Medulla oblongata (tissue), 1 donor: ENCODE measurements around the gene TMEM218.
A peak's percentile ranks its signal among the peaks of the same experiment; 100 is the strongest.

Experiments used
- DNase-seq: peaks from one replicate; pipeline ENCODE4 v3.0.0-alpha.2; 2015; ENCODE audit errors: extremely low spot score

TMEM218 gene

DNA sequence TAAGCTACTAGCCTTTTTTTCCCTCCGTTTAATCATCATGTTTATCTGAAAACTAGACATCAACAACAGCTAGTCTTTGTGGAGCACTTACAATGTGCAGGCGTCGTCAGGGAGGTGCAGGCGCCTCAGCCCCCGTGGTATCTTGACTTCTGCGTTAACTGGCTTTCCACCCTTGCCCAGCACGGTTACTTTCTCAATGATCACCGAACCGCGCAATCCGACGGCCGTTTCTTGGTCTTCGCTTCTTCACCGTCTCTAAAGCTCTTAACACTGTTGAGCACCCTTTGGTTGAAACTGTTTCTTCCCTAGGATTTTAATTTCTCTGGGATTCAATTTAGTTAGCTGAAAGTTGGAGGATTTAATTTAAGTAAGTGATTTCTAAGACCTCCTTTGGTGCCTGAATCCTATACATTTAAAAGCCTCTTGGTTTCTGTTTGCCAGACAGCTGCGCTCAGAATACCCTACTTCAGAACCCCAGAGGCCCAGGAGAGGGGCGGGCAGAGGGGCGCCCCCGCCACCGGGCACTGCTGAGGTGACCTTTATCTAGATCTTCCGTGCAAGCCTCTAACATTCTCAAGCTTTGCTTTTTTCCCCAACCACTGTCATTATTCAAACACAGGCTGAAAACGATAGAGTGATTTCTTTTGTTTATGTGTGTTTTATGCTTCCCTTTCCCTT lies 18.0 kb upstream of the TMEM218 start:
- no peak for DNase-seq

DNA sequence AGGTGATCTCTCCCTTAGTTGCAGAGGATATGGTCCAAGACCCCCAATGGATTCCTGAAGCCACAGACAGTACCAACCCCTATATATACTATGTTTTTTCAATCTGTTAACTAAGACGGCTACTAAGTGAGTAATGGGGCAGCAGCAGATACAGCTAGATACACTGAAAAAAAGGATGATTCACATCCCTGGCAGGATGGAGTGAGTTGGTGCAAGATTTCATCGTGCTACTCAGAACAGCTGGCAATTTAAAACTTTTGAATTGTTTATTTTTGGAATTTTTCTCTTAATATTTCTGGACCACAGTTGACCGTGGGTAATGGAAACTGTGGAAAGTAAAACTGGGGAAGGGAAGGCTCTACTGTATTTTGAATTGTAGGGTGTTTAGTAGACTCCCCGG lies 17.0 kb upstream of the TMEM218 start:
- no peak for DNase-seq

DNA sequence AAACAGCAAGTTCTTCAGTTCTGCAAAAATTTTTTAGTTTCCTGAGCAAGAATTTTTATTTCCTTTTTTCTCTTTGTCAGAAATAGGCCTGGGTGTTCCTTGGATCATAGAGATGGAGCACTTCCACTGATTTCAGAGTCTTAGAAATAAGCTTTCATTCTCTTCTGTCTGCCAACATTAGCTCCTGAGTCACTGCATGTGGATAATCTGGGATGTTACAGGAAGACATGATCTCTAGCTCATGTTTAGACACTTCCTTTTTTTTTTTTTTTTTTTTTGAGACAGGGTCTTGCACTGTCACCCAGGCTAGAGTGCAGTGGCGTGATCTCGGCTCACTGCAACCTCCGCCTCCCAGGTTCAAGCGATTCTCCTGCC lies 13.2 kb upstream of the TMEM218 start:
- peak; percentile 20 for DNase-seq

- peak; percentile 75 for DNase-seq
Measured at GRCh38 chr11:125123947-125124617, 12.7 kb upstream of the TMEM218 start.

DNA sequence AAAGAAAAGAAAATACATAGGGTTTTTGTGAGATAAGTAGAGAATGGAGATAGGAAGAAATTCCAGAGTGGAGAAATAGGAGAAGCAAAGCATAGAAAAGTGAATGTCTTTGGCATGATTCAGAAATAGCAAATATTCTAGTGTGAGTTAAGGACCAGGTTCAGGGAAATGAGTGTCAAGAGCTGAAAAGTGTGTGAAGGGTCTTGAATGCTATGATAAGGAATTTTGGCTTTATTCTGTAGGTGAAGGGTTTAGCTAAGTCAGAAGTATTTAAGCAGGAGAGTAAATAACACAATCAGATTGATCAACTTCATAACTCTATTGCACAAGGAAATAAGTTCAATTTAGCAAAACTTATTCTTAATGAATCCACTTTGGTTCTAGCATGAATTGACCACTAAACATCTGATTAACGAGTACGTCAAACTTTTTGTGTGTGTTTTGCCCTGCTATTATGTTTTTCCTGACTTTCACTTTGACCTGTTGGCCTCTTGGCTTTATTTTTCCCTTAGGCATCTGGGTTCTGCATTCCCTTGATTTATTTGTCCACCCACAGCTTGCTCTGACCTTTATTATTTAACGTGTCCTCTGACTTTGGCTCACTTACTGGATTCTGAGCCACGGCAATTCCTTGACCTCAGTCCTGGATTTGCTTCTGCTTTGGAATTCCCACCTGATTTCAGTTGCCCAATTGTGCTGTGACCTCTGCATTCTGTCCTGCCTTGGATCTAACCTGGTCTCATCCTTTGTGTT lies 11.9 kb upstream of the TMEM218 start:
- no peak for DNase-seq

- DNase-seq = no peak
Measured at GRCh38 chr11:125117429-125117828, 6.0 kb upstream of the TMEM218 start.

DNA sequence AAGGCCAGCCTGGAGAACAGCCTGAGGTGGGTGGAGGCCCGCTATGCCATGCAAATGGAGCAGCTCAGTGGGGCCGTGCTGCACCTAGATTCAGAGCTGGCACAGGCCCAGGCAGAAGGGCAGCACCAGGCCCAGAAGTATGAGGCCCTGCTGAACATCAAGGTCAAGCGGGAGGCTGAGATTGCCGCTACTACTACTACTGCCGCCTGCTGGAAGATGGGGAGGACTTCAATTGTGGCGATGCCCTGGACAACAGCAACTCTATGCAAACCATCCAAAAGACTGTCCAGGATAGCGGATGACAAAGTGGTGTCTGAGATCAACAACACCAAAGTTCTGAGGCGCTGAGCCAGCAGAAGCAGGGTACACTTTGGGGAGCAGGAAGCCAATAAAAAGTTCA lies 3.1 kb upstream of the TMEM218 start:
- DNase-seq = no peak

DNA sequence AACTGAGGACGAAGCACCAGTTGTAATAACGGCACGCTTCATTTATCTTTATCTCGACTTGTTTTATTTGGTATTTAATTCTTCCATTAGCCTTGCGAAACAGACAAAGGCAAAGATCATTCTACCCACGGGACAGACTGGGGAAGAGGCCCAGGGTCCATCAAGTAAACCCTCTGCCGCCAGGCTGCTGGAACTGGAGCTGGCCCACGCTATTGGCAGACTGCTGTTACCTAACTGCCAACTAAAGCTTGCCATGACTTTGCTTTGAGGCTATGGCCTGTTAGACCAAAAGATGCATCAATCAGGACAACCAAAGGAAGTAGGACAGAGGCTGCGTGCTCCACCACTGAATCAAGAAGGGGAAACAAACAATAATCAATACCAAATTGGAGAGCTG lies 780 bp upstream of the TMEM218 start:
- DNase-seq = peak; percentile 39

- no peak for DNase-seq
Measured at GRCh38 chr11:125111001-125111342, 454 bp downstream of the TMEM218 start.

GRCh38 chr11:125110506-125110905 lies 920 bp downstream of the TMEM218 start:
- no peak for DNase-seq

GRCh38 chr11:125108469-125108868 lies 3.0 kb downstream of the TMEM218 start:
- no peak for DNase-seq

DNA sequence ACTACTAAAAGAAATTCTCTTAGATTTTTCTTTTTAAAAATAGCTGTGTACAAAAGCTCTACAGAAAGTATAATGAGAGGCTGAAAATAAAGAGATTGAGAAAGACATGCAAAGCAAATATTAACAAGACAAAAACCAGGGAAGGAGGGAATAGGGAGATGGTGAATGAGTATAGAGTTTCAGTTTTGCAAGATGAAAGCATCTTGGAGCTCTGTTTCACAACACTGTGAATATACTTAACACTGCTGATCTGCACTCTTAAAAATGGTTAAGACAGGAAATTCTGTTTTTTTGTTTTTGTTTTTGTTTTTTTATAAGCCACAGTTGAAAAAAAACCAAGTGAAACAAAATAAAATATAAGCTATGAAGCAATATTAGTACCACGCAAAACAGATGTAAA lies 5.5 kb downstream of the TMEM218 start:
- no peak for DNase-seq

DNA sequence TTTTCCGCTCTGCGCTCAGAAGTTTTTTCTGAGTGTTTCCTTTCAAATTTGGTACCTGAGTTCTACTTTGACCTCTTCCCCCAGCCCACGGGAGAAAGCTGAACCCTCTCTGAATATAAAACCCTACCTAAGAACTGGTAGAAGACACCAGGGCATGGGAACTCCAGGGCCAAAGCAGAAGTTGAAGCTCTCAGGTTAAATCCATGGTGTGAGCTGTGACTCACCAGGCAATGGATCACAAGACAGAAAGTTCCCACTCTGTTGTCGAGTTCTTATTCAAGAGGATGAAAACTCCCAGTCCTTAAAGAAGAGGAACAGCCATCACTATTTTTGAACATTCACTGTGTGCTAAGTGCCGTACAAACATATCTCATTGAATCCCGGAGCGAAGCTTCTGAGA lies 8.9 kb downstream of the TMEM218 start:
- DNase-seq = peak; percentile 63

GRCh38 chr11:125102025-125102424 lies 9.4 kb downstream of the TMEM218 start:
- DNase-seq = no peak

DNA sequence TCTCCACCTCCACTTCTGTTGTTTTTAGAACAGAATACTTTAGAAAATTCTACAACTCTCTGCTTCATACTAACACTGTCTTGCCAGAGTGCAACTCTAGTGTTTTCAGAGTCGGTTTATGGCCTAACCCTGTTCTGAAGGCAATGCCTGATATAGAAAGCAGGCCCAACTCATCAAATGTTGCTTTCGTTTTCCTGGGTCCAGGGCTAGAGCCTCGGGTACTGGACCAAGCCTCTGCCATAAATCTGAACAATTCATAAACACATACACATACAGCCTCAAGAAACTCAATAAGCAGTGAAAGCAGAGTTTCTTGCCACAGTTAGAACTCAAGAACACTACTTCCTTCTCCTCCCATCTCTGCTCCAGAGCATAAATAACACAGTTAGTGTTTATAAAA lies 9.8 kb downstream of the TMEM218 start:
- DNase-seq = no peak

DNA sequence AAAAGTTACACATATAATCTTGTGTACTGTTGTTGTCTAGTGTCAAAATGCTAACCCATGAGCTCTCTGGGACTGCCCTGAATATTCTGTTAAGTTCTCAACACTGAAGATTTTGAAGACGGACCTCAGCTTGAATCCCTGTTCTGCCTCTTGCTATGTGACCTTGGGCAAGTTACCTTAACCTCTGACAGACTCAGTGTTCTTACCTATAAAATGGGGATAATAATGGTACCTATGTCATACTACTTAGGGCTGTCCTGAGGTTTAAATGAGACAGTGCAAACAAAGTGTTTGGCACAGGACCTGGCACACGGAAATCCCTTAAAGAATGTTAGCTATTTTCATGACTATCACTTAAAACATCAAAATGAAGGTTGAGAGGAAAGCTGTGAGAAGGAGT lies 11.3 kb downstream of the TMEM218 start:
- DNase-seq = no peak

GRCh38 chr11:125094731-125095130 lies 16.7 kb downstream of the TMEM218 start:
- no peak for DNase-seq

GRCh38 chr11:125093502-125093901 lies 17.9 kb downstream of the TMEM218 start:
- no peak for DNase-seq

GRCh38 chr11:125092669-125093068 lies 18.8 kb downstream of the TMEM218 start:
- no peak for DNase-seq

- no peak for DNase-seq
Measured at GRCh38 chr11:125091877-125092664, 19.4 kb downstream of the TMEM218 start.

DNA sequence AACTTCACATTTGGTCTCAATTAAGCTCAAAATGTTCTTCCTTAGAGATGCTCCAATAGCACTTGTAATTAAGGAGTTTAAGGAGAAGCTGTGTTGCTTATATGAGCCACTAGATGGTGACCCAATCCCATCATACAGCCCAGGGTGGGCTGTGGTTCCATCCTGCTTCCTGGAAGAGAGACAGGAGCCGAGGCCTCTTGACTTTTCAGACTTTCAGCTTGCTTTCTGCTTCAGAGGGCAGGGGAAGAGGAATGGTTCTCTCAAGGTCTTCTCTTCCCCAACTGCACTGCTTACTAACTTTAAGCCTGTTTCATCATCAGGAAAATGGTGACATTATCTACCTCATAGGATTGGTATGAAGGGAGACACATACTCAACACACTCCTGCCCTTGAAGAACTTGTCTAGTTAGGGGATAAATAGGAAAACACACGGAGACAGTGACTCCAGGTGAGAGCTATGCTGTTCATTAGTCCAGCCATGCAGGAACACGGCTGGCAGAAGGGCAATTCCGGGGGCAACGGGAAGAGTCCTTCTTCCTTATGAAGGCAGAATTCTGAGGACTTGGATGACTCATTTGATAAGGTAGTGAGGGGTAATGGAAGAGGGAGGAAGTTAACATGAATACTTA lies 20.1 kb downstream of the TMEM218 start:
- peak; percentile 77 for DNase-seq

GRCh38 chr11:125090816-125091215 lies 20.6 kb downstream of the TMEM218 start:
- DNase-seq = no peak
